MG63 (cell line): ENCODE results near the gene IRS2. TPM values are rescaled to one million over a fixed set of nuclear protein-coding genes. Genes with fewer than 3 reads are reported as not detected.
A peak's percentile ranks its signal among the peaks of the same experiment; 100 is the strongest.

Experiments used
- DNase-seq: peaks from one replicate; pipeline ENCODE4 v3.0.0-alpha.2; 2020
- H3K27me3 ChIP-seq: fragments of 250-450 bp; sonication (Bioruptor Pico); 2 replicates; pipeline ENCODE4 v1.5.1; 2020; ENCODE audit warnings: mild to moderate bottlenecking, moderate library complexity
- H3K36me3 ChIP-seq: fragments of 250-450 bp; sonication (Bioruptor Pico); 2 replicates; pipeline ENCODE4 v1.5.1; 2020; ENCODE audit warnings: mild to moderate bottlenecking, moderate library complexity
- H3K4me3 ChIP-seq: fragments of 250-450 bp; sonication (Bioruptor Pico); 2 replicates; pipeline ENCODE4 v1.5.1; 2020; ENCODE audit warnings: mild to moderate bottlenecking, moderate library complexity
- H3K9me3 ChIP-seq: fragments of 250-450 bp; sonication (Bioruptor Pico); 2 replicates; pipeline ENCODE4 v1.5.1; 2020; ENCODE audit warnings: mild to moderate bottlenecking, moderate library complexity
- total RNA-seq: library from RNA; depleted of rRNA; stranded (reverse); fragments of >200 nt; shearing (Covaris generic); gene quantifications from 2 replicates; pipeline ENCODE4 v1.2.3, GENCODE V29; 2014; ENCODE audit warnings: low replicate concordance

Gene IRS2
- total RNA-seq, 1 experiment from 2014 or later, result 0.33 TPM

- Histone ChIP-seq H3K36me3 (no peaks in the 10 kb centered on the region), H3K9me3 (no peaks in the 10 kb centered on the region), H3K27me3 (no peaks in the 10 kb centered on the region), H3K4me3 (no peak overlapping the region)
- no peak for DNase-seq
Observed at GRCh38 chr13:109812382-109812781, 26.0 kb upstream of the IRS2 start.

DNA sequence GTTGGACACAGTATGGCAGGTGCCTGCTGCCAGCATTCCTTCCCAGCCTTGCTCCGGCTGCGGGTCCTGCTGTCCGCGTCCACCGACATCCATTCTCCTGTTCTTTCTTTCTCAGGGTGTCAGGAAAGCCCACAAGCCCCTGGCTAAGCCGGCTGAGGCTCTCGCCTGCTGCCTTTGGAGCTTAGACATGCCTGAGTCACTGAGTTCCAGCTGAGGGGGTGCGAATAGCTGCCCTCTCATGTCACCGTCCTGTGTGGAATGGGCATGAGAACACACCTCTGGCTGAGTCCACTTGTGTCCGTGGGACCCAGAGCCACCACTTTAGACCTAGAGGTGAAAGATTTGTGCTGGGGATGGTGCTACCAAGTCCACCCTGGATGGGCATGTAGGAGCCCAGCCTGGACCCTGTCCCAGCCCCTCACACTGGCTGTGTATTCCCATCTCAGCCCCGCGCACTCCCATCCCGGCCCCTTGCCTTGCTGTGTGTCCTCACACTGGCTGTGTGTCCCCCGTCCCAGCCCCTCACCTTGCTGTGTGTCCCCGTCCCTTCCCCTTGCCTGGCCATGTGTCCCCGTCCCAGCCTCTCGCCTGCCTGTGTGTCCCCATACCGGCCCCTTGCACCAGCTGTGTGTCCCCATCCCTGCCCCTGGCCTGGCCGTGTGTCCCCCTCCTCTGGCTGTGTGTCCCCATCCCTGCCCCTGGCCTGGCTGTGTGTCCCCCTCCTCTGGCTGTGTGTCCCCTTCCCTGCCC is 24.6 kb upstream of the IRS2 start:
- no peaks in the 10 kb centered on the region for H3K36me3 ChIP-seq
- no peak overlapping the region for H3K4me3 ChIP-seq
- DNase-seq, result no peak
- H3K9me3 ChIP-seq, result no peaks in the 10 kb centered on the region
- no peaks in the 10 kb centered on the region for H3K27me3 ChIP-seq

DNA sequence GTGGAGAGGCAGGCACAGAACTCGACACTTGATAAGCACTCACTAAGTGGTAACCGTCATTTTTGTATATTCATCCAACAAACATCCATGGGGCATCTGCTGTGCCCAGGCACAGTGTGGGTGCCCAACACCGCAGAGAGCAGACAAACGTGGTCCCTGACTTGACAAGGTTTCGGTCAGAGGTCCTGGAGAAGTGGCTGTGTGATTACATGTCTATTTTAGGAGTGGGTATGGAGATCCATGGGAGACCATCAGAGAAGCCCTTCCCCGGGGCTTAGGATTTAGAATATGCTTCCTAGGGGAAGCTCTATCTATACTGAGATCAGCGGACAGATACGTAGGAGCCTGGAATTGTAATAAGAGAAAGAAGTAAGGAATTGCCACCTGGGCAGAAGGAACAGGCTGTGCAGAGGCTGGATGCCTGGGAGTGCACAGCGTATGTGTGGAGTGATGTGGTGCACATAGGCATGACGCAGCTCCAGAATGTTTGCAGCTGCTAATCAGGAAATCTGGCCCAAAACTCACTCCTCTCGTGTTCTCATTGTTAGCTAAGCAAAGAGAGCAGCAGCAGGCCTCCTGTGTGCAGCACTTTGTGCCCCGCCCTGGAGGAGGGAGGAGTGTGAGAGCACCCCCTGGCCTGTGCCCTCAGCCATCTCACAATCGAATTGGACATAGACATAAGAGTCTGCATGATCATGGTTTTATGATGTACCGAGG is 23.0 kb upstream of the IRS2 start:
- no peaks in the 10 kb centered on the region for H3K27me3 ChIP-seq
- no peak overlapping the region for H3K4me3 ChIP-seq
- no peak for DNase-seq
- no peaks in the 10 kb centered on the region for H3K9me3 ChIP-seq
- H3K36me3 ChIP-seq, result no peaks in the 10 kb centered on the region

- Histone ChIP-seq H3K36me3 (no peaks in the 10 kb centered on the region), H3K9me3 (no peaks in the 10 kb centered on the region), H3K4me3 (no peak overlapping the region), H3K27me3 (peaks cover 5% of the 10 kb centered on the region; the same call in 1 of the 2 replicates)
- DNase-seq, result no peak
Observed at GRCh38 chr13:109807345-109807744, 21.0 kb upstream of the IRS2 start.

DNA sequence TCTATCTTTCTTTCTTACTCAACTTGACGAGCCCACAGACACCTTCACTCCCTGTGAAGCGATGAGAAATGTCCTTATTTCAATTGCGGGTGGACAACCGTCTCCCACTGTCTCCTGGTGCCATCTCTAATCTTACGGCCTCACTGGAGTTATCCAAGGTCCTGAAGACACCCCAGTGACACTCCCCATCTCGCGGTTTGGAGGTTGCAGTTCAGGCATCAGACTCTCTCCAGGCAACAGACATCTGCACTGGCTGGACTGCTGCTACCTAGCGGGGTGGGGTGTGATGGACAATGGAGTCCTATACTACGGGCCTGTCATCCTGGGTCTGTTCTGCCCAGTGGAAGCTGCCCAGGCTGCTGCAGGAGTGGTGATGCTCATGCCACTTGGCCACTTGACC is 18.3 kb upstream of the IRS2 start:
- no peaks in the 10 kb centered on the region for H3K9me3 ChIP-seq
- H3K27me3 ChIP-seq, result peaks cover 6% of the 10 kb centered on the region; the same call in 1 of the 2 replicates
- H3K4me3 ChIP-seq, result no peak overlapping the region
- DNase-seq, result no peak
- H3K36me3 ChIP-seq, result no peaks in the 10 kb centered on the region

- DNase-seq, result no peak
- no peaks in the 10 kb centered on the region for H3K9me3 ChIP-seq
- no peak overlapping the region for H3K4me3 ChIP-seq
- no peaks in the 10 kb centered on the region for H3K36me3 ChIP-seq
- peaks cover 7% of the 10 kb centered on the region; the same call in 1 of the 2 replicates for H3K27me3 ChIP-seq
Observed at GRCh38 chr13:109803825-109804224, 17.4 kb upstream of the IRS2 start.

DNA sequence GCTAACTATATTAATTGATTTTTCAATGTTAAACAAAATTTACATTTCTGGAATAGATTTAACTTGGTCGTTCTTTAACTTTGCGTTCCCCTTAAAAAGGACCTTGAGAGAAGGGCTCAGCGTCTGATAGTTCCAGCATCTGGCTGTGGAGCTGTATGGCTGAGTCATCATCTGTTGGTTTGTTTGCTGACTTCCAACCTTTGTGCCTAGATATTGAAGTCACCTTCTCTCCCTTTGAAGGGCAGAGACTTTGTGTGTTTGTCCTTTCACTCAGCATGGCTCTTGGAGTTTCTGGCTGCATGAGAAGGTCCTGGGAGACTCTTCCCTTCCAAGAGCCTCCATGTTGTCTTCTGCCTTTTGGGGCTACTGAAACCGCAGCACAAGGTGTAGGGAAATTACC is 16.6 kb upstream of the IRS2 start:
- H3K27me3 ChIP-seq, result peaks cover 10% of the 10 kb centered on the region
- H3K4me3 ChIP-seq, result no peak overlapping the region
- H3K36me3 ChIP-seq, result no peaks in the 10 kb centered on the region
- DNase-seq, result no peak
- no peaks in the 10 kb centered on the region for H3K9me3 ChIP-seq

DNA sequence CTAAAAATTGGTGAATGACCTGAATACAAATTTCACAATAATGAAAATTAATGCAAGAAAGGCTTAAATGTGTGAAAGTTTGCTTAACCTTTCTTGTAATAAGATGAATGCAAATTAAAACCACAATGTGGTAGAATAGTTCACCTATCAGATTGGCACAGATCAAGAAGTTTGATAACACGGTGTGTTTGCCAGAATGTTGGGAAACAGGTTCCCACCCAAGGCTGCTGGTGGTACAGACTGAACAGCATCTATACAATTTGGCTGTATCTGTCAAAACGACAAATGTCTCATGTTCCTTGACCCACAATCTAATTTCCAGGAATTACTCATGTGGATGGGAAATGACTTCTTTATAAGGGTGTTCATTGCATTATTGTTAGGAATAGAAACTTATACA is 8.6 kb upstream of the IRS2 start:
- H3K4me3 ChIP-seq, result no peak overlapping the region
- H3K9me3 ChIP-seq, result no peaks in the 10 kb centered on the region
- H3K36me3 ChIP-seq, result no peaks in the 10 kb centered on the region
- DNase-seq, result no peak
- H3K27me3 ChIP-seq, result peaks cover 31% of the 10 kb centered on the region

- Histone ChIP-seq H3K27me3 (peaks cover 37% of the 10 kb centered on the region), H3K9me3 (no peaks in the 10 kb centered on the region), H3K4me3 (no peak overlapping the region), H3K36me3 (no peaks in the 10 kb centered on the region)
- DNase-seq, result peak; percentile 15
Observed at GRCh38 chr13:109794095-109794494, 7.7 kb upstream of the IRS2 start.

DNA sequence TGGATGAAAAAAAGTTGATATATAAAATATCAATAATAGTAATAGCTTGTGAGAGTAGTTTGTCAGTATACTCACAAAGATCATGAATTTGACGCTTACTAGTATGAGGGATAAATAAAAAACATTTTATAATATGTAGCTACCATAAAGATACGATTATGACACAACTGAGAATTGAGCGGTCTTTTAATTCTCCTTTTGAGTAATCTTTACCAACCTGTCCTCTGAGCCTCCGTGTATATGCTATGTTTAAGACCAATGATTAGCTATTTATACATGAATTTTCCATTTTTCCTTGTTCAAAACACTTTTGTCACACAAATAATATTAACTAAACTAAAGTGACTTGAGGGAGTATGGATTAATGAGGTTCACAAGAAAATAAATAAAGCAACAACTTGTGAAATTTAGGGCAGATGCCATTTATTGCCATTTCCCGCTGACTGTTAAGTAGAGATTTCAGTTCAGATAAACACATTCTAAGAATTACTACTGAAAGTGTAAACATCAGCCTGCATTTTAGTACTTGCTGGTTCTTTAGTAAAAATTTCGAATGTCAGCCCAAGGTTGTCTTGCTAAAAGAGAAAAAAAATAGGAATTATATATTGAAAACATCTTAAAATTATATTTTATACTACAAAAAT is 6.2 kb upstream of the IRS2 start:
- Histone ChIP-seq H3K27me3 (peaks cover 48% of the 10 kb centered on the region), H3K36me3 (no peaks in the 10 kb centered on the region), H3K9me3 (no peaks in the 10 kb centered on the region), H3K4me3 (no peak overlapping the region)
- no peak for DNase-seq

DNA sequence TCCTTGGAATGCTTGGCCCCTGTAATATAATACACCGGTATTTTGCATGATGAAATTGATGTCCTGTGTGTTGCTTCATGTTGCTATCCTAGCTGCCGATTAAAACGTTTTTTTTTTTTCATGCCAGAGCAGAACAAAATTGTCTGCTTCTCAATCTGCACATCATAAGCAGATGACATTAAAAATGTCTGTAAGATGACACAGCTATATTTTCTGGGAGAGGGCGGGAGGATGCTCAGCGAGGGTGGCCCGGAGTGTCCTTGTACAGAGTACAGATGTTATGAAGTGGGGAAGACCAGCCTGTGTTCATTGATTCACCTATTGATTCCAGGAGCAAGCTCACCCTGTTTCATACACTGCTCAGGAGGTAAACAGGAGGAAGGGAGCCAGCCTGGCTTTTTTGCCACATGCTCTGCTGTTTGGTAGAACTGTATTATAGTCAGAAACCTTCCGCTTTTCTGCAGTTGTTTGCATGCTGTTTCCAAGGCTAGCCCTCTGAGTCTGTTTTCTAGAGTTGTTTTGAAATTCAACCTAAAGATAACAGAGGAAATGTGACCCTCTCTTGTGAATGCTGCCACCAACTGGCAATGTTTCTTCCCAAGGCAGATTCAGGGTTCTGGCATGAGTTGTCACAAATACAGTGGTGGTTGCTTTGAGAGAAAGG is 4.7 kb upstream of the IRS2 start:
- DNase-seq, result no peak
- Histone ChIP-seq H3K27me3 (peaks cover 52% of the 10 kb centered on the region), H3K9me3 (no peaks in the 10 kb centered on the region), H3K36me3 (no peaks in the 10 kb centered on the region), H3K4me3 (no peak overlapping the region)

GRCh38 chr13:109790086-109790485 is 3.7 kb upstream of the IRS2 start:
- peaks cover 52% of the 10 kb centered on the region for H3K27me3 ChIP-seq
- no peak for DNase-seq
- no peaks in the 10 kb centered on the region for H3K9me3 ChIP-seq
- H3K4me3 ChIP-seq, result no peak overlapping the region
- H3K36me3 ChIP-seq, result no peaks in the 10 kb centered on the region

DNA sequence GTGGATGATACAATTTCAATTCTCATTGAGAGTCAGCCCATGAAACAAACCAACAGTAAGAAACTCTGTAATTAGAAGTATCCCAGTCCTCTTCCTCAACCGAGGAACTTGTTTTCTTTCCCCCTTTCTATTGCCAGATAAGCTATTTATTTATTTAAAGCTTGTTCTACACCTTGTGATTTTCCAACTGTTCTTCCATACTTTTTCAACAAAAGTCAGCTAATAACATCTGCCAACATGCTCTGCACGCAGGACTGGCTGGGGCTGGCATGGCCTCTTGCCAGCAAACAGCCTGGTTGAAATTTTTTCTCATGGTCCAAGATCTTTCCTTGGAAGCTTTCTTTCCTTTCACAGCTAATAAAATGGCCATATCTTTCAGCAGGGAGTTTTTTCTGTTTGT is 2.9 kb upstream of the IRS2 start:
- Histone ChIP-seq H3K9me3 (no peaks in the 10 kb centered on the region), H3K4me3 (no peak overlapping the region), H3K27me3 (peaks cover 46% of the 10 kb centered on the region), H3K36me3 (no peaks in the 10 kb centered on the region)
- DNase-seq, result no peak

DNA sequence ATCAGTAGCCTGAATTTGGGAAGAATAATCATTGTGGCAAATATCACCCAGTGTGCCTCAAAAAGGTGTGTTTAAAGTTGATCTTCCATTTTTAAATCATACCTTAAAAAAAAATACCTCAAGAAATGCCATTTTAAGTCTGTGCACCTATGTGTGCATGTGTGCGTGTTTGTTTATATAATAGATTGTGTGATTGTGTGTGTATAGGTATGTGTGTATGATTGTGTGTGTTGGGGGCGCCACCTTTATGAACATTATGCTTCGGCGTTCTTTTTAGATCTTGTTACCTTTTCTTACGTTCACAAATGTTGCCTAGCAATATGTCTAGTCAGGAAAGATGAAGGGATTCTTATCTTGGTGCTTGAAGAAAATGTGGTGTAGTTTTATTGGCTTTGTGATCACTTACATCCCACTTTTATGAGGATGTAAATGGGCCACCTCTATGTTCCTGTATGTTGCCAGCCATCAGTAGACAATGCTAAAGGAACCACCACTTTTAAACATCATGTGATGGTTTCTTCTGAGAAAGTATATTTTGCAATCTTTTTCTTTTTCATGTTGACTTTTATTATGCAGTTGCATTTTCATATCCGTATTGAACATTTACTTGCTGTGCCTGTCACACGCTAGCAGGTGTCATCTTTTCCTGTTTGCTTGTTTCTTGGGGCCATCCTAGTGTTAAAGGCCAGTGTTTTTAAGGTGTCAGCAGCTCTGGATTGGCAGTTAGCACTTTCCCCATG is 2.2 kb upstream of the IRS2 start:
- H3K4me3 ChIP-seq, result no peak overlapping the region
- DNase-seq, result no peak
- no peaks in the 10 kb centered on the region for H3K36me3 ChIP-seq
- peaks cover 46% of the 10 kb centered on the region for H3K27me3 ChIP-seq
- no peaks in the 10 kb centered on the region for H3K9me3 ChIP-seq

DNA sequence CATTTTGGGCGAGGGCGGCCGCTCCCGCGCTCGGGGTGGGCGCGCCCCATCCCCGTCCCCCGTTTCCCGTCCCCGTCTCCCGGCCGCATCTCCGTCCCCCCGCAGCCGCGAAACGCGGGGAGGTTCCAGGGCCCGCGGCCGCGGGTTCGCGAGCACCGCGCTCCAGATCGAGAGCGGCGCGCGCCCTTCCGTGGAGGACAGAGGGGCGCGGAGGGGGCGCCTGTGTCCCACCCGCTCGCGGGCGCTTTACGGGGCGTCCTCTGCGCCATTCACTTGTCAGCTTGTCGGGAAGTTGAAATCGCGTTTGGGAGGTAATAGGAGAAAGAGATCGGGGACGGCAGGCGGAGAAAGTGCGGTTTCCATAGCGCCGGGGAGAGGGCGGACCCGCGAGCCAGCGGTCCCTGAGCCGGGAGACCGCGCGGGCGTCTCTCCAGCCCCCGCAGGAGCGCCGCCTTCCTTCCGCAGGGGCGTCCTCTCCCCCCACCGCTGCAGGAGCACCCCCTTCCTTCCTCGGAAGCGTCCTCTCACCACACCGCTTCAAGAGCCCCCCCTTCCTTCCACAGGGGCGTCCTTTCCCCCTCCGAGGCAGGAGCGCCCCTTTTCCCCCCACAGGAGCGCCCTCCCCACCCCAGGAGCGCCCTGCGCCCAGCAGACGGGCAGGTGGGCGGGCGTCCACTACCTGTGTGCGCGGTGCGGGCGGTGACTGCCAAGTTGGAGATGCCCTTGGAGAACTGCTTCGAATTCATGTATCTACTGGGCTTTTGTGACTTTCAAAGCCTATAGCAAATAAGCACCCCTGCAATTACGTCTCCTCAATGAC is 962 bp upstream of the IRS2 start:
- Histone ChIP-seq H3K9me3 (no peaks in the 10 kb centered on the region), H3K27me3 (peaks cover 36% of the 10 kb centered on the region), H3K36me3 (no peaks in the 10 kb centered on the region), H3K4me3 (peak overlapping the region; percentile 65)
- peak; percentile 45 for DNase-seq
